HG03066 (cell line): ENCODE data around the gene ELMO3.
A peak's percentile ranks its signal among the peaks of the same experiment; 100 is the strongest.

Experiments
- ATAC-seq: cut with Tn5 transposase; IDR thresholded peaks from one replicate; pipeline ENCODE4 v1.9.1; 2021; ENCODE audit warnings: low read depth; ENCODE audit not compliant: unreplicated experiment

Gene ELMO3

DNA sequence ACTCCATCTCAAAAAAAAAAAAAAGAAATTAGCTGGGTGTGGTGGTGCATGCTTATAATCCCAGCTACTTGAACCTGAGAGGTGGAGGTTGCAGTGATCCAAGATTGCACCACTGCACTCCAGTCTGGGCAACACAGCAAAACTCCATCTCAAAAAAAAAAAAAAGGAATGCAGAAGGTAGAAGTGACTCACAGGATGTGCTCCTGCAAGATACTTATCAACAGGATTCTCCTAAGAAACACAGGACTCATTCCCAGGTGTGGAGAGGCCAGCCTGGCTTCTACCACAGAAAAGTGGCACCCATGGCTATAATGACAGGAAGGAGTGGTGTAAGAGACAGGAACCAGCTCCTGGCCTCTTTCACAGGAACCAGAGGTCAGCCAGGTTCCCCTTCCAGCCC is 13.8 kb downstream of the ELMO3 start:
- no peak for ATAC-seq

DNA sequence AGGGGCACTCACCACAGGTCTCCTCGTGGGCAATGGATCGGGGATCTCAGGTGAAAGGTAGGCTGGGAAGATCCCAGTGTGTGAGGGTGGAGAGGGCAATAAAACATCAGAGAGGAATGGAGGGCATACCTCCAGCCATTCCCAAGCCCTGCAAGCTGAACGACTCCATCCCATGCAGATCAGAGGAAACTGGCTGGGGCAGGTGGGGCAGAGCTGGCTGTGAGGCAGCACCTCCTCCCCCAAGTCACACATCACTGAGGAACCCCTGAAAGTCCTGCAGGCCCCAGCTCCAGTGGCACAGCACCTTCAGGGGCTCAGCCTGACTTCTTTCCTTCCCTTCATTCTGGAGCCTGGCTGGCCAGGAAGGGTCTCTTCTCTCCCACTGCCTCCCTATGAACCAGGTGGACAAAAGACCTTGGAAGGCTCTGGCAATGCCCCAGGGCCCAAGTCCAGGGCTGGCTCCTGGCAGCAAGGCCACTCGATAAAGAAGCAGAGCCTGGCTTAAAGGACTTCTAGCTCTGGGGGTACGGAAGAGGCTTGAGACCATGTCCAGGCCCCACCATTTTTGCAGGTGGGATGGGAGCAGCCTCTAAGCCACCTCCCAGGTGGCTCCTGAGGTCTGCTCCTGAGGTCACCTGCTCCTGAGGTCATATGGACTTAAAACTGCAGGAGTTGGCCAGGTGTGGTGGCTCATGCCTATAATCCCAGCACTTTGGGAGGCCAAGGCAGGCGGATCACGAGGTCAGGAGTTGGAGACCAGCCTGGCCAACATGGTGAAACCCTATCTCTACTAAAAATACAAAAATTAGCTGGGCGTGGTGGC is 14.5 kb downstream of the ELMO3 start:
- ATAC-seq = no peak

DNA sequence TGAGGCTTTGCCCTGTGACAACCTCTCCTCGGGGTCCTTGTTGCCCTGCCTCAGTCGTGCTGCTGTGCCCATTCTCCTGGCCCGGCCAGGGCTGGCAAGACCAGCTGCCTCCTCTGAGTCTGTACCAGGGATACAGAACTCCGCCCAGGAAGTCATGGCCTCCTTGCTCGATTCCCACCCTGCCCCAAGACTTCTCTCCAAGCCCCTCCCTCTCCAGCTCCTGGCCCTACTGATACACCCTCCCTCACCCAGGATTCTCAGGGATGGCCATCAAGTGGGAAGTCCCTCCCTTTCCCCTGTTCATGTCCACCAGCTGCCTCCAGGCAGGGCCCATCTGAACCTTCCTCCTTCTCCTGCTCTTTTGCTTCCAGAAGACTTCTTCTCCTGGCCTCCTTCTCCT is 16.8 kb downstream of the ELMO3 start:
- no peak for ATAC-seq

DNA sequence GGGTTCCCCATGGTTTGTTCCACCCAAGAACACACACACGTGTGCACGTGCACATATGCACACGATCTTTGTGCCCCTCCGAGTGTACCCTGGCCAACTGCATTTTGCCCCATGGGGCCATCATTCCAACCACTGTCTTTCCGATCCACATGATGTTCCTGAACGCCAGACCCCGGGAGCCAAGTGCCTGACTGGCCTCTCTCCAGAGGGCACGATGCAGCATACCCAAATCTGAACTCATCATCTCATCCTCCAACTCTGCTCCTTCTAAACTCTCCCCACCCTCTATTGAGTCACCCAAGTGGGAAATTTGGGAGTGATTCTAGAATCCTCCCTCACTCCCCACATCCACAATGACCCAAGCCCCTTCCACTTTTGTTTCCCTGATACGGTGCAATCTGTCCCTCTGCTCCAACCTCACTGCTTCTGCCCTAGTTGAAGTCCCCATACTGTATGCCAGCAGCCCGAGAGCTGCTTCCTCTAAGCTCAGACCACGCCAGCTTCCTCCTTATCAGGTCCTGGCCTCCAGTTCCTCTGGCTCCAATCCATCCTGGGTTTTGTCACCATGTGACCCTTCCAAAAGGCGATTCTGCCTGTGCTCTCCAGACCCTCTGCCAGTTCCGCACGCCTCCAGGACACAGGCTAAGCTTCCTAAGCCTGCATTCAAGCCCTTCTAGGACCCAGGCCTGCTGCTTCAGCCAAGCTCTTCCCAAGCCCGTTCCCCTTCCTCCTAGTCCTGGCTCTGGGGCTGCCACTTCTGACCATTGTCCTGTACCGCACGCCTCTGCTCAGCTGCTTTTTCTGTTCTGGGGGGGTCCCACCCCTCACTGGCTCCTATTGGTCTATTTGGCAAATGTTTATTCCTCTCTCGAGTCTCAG is 17.9 kb downstream of the ELMO3 start:
- ATAC-seq = no peak

DNA sequence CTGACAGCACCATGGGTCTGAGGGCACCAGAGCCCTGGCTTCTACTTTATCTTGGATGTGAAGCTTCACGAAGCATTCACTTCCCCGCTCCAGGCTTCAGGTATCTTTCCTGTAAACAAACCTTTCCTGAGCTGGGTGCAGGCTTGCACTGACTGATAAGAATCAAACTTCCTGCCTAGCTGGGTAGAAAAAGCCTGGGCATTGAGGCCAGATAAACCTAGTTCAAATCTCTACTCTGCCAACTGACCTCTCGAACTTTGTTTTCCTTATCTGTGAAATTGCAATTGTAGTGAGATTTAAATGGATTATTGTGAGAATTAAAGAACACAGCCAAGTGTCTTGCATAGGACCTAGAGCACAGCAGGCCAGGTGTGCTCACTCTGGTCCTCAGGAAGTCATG is 25.1 kb downstream of the ELMO3 start:
- ATAC-seq = no peak

DNA sequence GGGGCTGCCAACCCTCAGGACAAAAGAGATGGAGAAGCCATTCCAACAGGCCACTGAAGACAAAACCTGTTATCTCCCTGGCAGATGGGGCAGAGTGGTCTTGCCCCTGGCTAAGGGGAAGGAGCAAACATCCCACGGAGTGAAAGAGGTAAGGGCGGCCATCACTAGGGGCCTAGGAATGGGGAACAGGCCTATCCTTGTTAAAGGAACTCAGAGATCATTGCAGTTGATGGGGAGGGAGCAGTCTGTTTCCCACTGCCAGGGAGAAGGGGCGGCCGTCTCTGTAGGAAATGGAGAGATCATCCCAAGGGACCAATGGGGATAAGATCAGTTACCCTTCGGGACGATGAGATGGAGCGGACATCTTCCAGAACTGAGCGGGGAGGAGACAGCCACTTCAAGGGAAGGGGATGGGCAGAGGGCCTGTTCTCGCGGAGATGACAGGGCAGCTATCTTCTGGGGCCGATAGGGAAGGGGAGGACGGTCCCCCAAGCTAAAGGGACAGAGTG is 27.4 kb downstream of the ELMO3 start:
- ATAC-seq = no peak

DNA sequence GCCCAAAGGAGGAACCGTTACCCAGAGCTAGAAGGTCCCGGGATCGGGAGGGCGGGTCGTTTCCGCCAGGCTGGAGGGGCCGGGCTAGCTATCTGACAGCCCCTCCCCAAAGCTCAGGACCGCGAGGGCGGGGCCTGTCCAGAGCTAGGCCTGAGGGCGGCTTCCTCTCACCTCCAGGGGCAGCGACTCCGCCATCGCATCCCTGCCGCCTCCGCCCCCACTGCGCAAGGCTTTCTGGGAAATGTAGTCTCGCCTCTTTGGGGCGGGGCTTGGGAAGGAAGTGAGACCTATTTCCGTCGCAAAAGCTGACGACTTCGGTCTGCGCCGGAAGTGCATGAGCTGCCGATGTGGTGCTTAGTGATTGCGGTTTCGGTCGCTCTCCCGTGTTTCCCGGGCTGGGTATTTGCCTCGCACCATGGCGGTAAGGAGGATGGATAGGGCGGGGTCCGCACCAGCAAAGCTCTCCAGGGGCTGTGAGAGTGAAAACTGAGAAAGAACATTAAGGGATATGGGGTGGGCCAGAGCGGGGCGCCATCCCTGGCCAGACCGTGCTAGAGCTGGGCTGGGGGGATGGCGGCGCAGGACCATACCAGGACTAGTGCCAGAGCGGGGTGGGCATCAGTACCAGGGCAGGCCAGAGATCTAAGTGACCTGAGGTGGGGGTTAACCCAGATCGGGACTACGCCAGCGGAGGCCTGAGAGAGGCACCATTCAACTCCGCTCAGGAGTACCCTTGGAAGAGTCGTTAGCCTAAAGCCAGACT is 28.1 kb downstream of the ELMO3 start, which contains the start of gene TMEM208:
TMEM208 (plus strand) TSS at position 327 of the 763 bp plus-strand sequence; CDS start at position 416, 89 bp downstream.
- ATAC-seq = peak; percentile 94

DNA sequence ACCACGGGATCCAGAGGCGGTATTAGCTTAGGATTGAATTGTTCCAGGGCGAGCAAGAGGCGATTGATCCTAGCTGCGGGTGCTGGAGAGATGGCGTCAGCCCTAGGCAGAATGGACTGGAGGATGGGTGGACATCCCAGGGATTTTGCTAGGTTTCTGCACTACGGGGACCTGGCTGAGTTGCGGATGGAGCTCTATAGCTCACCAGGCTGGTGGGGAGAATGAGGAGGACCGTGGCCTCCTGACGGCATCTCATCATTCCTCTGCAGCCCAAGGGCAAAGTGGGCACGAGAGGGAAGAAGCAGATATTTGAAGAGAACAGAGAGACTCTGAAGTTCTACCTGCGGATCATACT is 28.6 kb downstream of the ELMO3 start:
- no peak for ATAC-seq

DNA sequence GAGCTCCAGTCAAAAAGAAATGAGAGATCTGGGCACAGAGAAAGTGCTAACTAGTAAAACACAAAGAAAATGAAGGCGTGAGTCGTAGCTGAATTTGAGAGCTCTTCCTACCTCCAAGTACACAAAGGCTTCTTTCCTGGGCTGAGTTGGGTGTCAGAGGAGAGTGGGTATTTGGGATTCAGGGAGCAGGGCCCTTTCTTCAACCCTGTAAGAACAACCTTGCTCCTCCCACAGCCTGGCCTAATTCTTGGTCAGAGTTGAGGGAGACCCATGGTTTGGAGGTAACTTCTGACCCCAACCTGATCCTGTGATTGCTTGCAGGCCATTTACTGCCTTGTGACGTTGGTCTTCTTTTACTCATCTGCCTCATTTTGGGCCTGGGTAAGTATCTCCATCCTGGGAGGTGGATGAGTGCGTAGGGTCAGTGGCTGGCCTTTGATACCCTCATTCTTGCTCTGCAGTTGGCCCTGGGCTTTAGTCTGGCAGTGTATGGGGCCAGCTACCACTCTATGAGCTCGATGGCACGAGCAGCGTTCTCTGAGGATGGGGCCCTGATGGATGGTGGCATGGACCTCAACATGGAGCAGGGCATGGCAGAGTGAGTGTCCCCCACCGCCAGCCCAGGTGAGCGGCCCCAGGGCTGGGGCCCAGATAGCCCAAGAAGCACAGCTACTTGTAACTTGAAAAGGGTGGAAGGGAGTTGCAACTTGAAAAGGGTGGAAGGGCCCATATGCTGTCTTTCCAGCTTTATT is 29.3 kb downstream of the ELMO3 start:
- ATAC-seq = no peak

DNA sequence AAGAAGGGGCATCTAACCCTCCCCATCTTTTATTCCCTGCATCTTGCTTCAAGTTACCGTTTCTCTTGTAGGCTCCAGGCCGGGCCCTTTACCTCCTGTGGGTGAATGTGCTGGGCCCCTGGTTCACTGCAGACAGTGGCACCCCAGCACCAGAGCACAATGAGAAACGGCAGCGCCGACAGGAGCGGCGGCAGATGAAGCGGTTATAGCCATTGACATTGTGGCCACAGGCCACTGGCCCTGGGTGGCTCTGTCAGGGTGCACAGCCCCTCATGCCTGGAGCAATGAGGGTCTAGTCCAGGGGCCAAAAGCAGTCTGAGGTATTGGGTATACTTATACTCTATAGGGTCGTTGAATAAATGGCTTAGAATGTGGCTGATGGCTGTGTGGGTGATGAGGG is 30.0 kb downstream of the ELMO3 start:
- ATAC-seq = no peak

DNA sequence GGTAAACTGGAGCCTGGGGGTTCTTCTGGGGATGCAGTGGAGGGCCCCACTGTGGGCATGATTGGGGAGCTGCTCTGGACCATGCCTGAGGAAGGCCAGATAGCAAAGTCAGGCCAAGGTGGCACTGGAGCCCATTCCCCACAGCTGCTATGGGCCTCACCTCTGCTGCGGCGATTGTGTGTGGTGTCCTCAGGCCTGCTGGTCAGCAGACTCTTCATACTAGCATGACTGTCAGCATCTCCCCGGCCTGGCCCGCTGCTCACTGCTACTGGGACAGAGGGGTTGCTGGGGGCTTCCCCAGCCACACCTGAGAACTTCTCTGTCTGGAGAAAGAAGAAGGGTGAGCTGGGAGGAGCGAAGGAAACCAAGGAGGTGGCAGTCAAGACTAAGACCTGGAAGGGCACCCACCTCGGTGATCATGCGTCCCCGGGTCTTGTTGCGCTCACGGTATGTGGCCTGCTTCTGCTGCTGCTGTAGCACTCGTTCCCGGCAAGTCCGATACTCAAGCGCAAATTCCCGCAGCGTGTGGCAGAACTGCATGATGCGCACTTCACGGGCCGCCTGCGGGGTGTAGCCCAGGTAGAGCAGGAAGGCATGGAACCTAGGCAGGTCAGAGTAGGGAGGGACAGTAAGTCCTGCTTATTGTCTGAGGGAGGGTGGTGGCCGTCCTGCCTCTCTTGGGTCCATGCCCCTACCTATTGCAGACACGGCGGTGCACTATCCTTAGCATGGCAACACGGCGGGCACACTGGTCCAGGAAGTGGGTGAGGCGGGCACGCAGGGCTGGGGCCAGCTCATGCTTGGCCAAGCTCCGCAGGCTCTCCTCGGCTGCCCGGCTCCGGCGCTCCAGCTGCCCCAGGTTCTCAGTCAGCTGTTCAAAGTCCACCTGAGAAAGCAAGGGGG is 31.2 kb downstream of the ELMO3 start:
- ATAC-seq = no peak

DNA sequence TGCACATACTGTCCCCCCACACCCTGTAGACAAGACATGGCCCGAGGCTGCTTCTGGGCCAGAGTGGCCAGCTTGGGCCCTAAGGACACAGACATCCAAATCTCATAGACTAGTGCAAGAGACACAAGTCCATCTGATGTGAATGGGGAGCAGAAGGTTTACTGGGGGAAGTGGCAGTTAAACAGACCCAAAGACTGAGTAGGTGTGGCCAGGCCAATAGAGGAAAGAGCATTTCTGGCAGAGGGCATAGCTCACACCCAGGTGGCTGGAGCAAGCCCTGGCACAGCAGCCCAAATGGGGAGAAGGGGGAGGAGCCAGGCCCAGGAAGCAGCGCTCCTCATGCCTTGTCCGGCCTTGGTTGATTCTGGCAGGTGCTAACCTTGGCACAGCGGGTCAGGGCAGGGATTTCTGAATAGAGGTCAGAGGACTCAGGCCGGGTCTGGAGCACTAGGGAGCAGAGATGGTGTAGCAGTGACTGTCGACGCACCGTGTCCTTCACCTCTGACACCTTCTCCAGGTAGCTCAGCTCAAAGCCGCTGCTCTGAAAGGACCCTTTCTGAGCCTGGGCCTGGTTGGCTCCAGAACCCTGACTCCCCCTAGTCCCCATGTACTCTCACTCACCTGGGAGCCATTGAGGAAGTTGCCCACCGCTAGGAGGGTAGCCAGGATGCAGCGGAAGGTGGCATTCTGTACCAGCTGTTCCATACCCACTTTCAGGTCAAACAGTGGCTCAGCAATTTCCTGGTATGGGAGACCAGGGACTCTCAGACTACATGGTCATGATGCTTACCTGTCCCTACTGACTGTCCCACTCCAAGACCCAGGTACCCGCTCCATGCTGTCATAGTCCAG is 32.1 kb downstream of the ELMO3 start:
- no peak for ATAC-seq

DNA sequence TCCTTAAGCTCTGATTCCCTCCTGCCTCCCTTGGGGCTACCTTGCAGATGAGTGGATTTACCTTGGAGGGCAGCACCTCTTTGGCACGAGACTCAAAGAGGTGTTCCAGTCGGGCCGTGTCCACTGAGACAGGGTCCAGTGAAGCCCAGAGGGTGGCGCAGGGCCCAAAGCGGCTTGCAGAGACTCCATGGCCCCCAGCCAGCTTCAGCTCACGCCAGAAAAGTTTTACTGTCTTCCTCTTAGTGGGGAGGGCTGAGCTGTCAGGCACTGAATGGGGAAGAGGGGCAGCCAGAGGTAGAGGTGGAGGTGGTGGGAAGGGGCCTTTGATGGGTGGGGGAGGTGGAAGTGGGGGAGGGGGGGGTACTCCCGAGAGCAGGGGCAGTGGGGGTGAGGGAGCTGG is 34.7 kb downstream of the ELMO3 start:
- ATAC-seq = no peak

DNA sequence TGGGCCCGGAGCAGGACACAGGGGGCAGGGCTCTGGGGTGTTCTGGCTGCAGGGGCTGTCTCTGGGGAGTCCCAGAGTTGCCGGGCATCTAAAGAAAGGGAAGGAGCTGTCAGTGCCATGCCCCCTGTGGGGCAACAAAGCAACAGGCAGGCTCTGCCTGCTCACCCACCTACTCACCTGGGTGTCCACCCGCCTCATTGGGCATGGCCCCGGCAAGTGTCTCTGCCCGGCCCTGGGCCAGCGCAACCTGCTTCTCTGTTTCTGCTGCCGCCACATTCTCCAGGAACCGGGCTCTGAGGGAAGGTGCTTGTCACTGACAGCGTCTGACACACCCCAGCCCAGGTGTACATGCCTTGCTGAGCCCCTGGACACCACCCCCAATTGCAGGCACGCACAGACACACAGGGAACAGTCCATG is 35.3 kb downstream of the ELMO3 start:
- ATAC-seq = no peak

DNA sequence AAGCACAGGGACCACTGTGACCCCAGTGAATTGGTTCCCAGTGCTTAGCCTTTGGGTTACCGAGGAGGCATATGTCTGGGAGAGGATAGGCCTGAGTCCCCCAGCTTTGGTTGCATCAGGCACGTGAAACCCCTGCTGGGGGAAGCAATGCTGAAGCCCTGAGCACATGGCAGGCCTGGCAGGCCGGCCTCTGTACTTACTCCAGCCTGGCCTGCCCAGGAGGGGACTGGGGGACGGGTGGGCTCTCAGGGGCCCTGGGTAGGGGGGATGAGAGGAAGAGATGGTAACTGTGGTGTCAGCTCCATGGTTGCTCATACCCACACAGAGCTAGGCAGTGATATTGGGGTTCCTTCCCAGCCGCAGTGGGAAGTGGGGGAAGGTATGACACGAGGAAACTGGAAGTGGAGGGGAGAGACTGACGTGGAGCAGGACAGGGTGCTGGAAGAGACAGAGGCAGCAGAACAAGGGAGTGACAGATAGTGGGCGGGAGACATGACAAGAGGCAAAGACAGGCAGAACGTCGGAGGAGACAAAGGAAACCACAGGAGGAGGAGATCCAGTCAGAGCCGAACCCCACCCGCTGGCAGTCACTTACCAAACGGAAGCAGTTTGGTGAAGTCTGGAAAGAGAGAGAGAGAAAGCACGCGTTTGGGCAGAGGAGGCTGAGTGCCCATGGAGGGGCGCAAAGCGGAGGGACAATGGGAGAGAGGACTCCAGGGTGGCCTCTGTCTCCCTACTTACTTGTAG is 37.1 kb downstream of the ELMO3 start:
- ATAC-seq = no peak

DNA sequence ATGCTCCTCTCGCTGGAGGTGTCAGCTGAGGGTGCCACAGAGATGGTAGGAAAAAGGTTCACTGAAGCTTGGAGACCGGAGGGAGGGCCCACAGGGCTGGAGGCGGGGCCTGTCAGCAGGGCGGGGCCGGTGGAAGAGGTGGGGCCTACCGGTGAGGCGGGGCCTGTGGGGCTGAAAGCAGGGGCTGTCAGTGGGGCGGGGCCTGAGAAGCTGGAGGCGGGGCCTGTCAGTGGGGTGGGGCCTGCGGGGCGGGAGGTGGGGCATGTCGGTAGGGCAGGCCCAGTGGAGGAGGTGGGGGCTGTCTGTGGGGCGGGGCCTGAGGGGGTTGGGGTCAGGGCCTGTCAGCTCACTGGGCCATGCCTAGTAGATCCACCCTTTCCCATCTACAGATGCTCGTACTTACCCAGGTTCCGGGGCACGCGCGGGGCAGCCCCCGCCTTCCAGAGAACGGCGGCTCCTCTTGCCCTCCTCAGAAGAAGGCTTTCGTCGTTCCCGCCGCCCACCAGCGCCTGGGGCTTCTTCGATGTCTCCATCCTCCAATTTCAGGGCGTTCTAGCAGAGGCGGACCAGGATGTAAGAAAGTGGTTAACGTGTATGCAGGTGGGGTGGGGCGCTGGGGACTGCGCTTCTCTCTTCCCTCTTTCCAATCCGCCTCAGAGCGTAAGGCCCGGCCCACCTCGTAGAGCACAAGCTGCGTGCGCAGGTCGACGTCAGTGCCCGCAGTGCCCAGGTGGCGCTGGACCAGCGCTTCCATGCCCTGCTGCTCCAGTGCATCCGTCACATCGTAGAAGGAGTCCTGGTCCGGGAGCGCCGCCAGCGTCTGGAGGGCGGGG is 37.8 kb downstream of the ELMO3 start:
- no peak for ATAC-seq
